ENCODE data around the gene SAMD11. TPM values are rescaled to one million over a fixed set of nuclear protein-coding genes. Genes with fewer than 3 reads are reported as not detected.
A peak's percentile ranks its signal among the peaks of the same experiment; 100 is the strongest.

SAMD11 gene
- total and polyA plus RNA-seq, 2 of the 8 experiments (the other 6 are each of a cell fraction or from before 2014, with no cell fraction given): 0.18 to 0.30 TPM

GRCh38 chr1:950268-950667 lies 26.5 kb downstream of the SAMD11 start:
- Histone ChIP-seq H4K91ac (replicated peaks; ENCODE audit: insufficient read length, low read length) (no peak overlapping the region), H2AK5ac (ENCODE audit: low read depth, low read length) (no peak overlapping the region), H4K20me1 (replicated peaks in 1 of 2; ENCODE audit: control insufficient read depth in 1 of 2, insufficient read depth in 2 of 2, low read length in 2 of 2) (peaks cover 21 to 37% of the 10 kb centered on the region in 2 experiments), H3K79me2 (ENCODE audit: control insufficient read depth in 1 of 2, insufficient read depth in 2 of 2, low read length in 2 of 2) (no peaks in the 10 kb centered on the region; a peak in 1 of 4 replicates), H3K56ac (replicated peaks; ENCODE audit: insufficient read length, low read depth, low read length) (no peak overlapping the region), H3K27me3 (replicated peaks in 1 of 4; ENCODE audit: control insufficient read depth in 3 of 4, extremely low read depth in 1 of 4, insufficient read depth in 3 of 4, low read length in 3 of 4) (no peaks in the 10 kb centered on the region), H3K4me1 (replicated peaks in 1 of 4; ENCODE audit: control insufficient read depth in 3 of 4, insufficient read depth in 4 of 4, low read length in 3 of 4) (no peaks in the 10 kb centered on the region; a peak in 1 of 7 replicates), H3K4ac (replicated peaks; ENCODE audit: insufficient read length, low read depth, low read length) (no peak overlapping the region), H2BK120ac (replicated peaks; ENCODE audit: low read depth, low read length) (no peak overlapping the region), H3K27ac (ENCODE audit: low read depth, low read length) (no peak overlapping the region), H2BK12ac (ENCODE audit: low read depth, low read length) (no peak overlapping the region), H4K5ac (ENCODE audit: insufficient read length, low read depth, low read length) (no peak overlapping the region), H3K18ac (ENCODE audit: extremely low read depth, low read length) (no peak overlapping the region), H3K9me3 (ENCODE audit: insufficient read depth in 2 of 2, low read depth in 1 of 2, low read length in 1 of 2) (no peaks in the 10 kb centered on the region), H2AFZ (ENCODE audit: low read length) (no peak overlapping the region), H2BK15ac (ENCODE audit: low read length) (no peak overlapping the region), H3K4me3 (ENCODE audit: extremely low read depth in 1 of 4, insufficient read depth in 2 of 4, low read depth in 3 of 4, low read length in 4 of 4) (no peak overlapping the region), H3K4me2 (ENCODE audit: insufficient read depth in 1 of 2, low read depth in 2 of 2, low read length in 2 of 2) (no peak overlapping the region), H2BK20ac (ENCODE audit: low read length) (no peak overlapping the region; the same call in 1 of the 2 replicates), H4K8ac (ENCODE audit: extremely low read depth, insufficient read depth, low read length) (no peak overlapping the region; the same call in 1 of the 2 replicates), H3K79me1 (ENCODE audit: low read depth, low read length) (peaks cover 8% of the 10 kb centered on the region), H3K9ac (replicated peaks in 1 of 4; ENCODE audit: extremely low read depth in 1 of 4, low read depth in 3 of 4, low read length in 3 of 4) (no peak overlapping the region; a peak in 1 of 7 replicates), H3K23me2 (ENCODE audit: low read depth, low read length) (no peaks in the 10 kb centered on the region), H3K23ac (ENCODE audit: insufficient read length) (no peak overlapping the region), H2BK5ac (ENCODE audit: low read depth, low read length) (no peak overlapping the region), H3K14ac (ENCODE audit: insufficient read length) (no peak overlapping the region), H3K36me3 (ENCODE audit: control insufficient read depth in 2 of 4, insufficient read depth in 4 of 4, low read length in 3 of 4) (peaks cover 8 to 61% (median 49%) of the 10 kb centered on the region in 4 experiments)
- DNase-seq (ENCODE audit: low read depth in 1 of 2, low spot score in 2 of 2): no peak
- ChIA-PET POLR2A (ENCODE audit: partially characterized antibody) (interaction anchor here (1.0 kb wide), 1 partner anchor 9 kb away, joined by 3 read pairs; no protein-coding TSS in a partner anchor), CTCF (ENCODE audit: partially characterized antibody) (no interaction called here)
- FAIRE-seq: no peak
- TF ChIP-seq SRF (IDR thresholded peaks at IDR 0.05; ENCODE audit: low read depth, low read length) (no peak), KDM1A (IDR thresholded peaks at IDR 0.05; ENCODE audit: borderline replicate concordance, low read length) (0 out of 2 replicates have a peak, but pooled peaks have one; percentile 29), SIN3A (conservative IDR thresholded peaks at IDR 0.05 in 1 of 2, IDR thresholded peaks at IDR 0.05 in 1 of 2; ENCODE audit: low read depth in 1 of 2, low read length in 2 of 2) (no peak), POLR2A (IDR thresholded peaks at IDR 0.05; ENCODE audit: control extremely low read depth in 1 of 2, low read depth in 2 of 2, low read length in 2 of 2) (no peak)
- WGBS, 2 experiments (ENCODE audit: extremely low coverage in 1 of 2, insufficient coverage in 1 of 2, insufficient read length in 1 of 2, insufficient replicate concordance in 2 of 2, low coverage in 1 of 2, low lambda C conversion rate in 2 of 2, missing lambda C conversion rate in 1 of 2): 95% methylated on average over 9 of the region's 9 CpGs; no CpG with 5 or more reads in 1 of the 2 experiments
